OCI-M2 (cell line): ENCODE measurements around the gene SORBS1.

Source experiments
- DNase-seq: peaks from one replicate; lab custom pipeline; 2025; ENCODE audit not compliant: unreplicated experiment; lab: John Stamatoyannopoulos, UW

SORBS1 gene

GRCh38 chr10:95566136-95566535 is 5.0 kb upstream of the SORBS1 start:
- DNase-seq, result no peak

GRCh38 chr10:95565336-95565735 is 4.2 kb upstream of the SORBS1 start:
- no peak for DNase-seq

- no peak for DNase-seq
These were observed 3.1 kb upstream of the SORBS1 start for GRCh38 chr10:95564291-95564690.

- DNase-seq, result no peak
These were observed 1.3 kb upstream of the SORBS1 start for GRCh38 chr10:95562341-95562965.

- no peak for DNase-seq
These were observed 650 bp upstream of the SORBS1 start for GRCh38 chr10:95561864-95562177.

GRCh38 chr10:95560278-95561176 is 644 bp downstream of the SORBS1 start:
- DNase-seq, result no peak

GRCh38 chr10:95559896-95560277 is 1.3 kb downstream of the SORBS1 start:
- DNase-seq, result no peak

GRCh38 chr10:95559471-95559870 is 1.7 kb downstream of the SORBS1 start:
- no peak for DNase-seq

GRCh38 chr10:95558593-95559320 is 2.4 kb downstream of the SORBS1 start:
- DNase-seq, result no peak

GRCh38 chr10:95556994-95557767 is 4.0 kb downstream of the SORBS1 start:
- DNase-seq, result no peak

GRCh38 chr10:95553674-95554073 is 7.5 kb downstream of the SORBS1 start:
- DNase-seq, result no peak

GRCh38 chr10:95552679-95553342 is 8.4 kb downstream of the SORBS1 start:
- DNase-seq, result no peak

- DNase-seq, result no peak
These were observed 11.0 kb downstream of the SORBS1 start for GRCh38 chr10:95550073-95550672.

GRCh38 chr10:95547791-95548435 is 13.3 kb downstream of the SORBS1 start:
- no peak for DNase-seq

GRCh38 chr10:95547197-95547596 is 14.0 kb downstream of the SORBS1 start:
- DNase-seq, result no peak

- DNase-seq, result no peak
These were observed 15.2 kb downstream of the SORBS1 start for GRCh38 chr10:95545981-95546380.

- no peak for DNase-seq
These were observed 16.2 kb downstream of the SORBS1 start for GRCh38 chr10:95544783-95545500.

GRCh38 chr10:95543459-95543858 is 17.7 kb downstream of the SORBS1 start:
- no peak for DNase-seq

GRCh38 chr10:95542761-95543160 is 18.4 kb downstream of the SORBS1 start:
- no peak for DNase-seq
